Umbilical cord (tissue), 2 donors: Measurements from ENCODE around the gene HSD17B14. TPM values are rescaled to one million over a fixed set of nuclear protein-coding genes. Genes with fewer than 3 reads are reported as not detected.
"Not testable (repeated sequence)": the region's sequence is repeated elsewhere in the genome, so short reads cannot be mapped to it uniquely, and the experiment has no call there.

Experiments used
- DNase-seq: peaks from one replicate; pipeline ENCODE4 v3.0.0-alpha.2; 2015; ENCODE audit warnings: low spot score
- total RNA-seq: library from RNA; depleted of rRNA; stranded (reverse); fragments of >200 nt; gene quantifications from one replicate; pipeline ENCODE4 v1.2.3, GENCODE V29; 2014; ENCODE audit warnings: low replicate concordance; ENCODE audit not compliant: insufficient read depth

HSD17B14 gene
- total RNA-seq, 1 donor from 2014 or later = 3.4 TPM

DNA sequence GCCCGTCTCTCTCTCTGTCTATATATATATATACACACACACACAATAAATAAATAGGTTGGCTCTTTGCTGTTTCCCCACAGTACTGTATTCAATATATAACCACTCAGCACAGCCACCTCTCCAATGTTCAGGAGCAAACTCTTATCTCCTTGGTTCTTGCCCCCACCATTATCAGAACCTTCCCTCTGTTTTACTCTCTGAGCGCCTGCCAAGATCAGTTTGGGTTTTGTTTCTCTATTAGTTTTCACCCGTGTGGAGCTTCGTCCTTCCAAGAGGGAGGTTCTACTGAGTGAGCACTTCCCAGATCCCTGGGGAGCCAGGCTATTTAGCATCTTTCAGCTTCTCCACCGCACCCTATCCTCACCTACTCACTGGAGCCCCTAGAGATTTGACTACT lies 70.5 kb downstream of the HSD17B14 start:
- not testable (repeated sequence) for DNase-seq

Other genes with a start within 250 kb of the HSD17B14 start
- gene SPACA4, start 229.7 kb downstream of the HSD17B14 start, total RNA-seq = not detected
- 0.48 TPM for gene FAM83E, start 221.4 kb downstream of the HSD17B14 start, total RNA-seq
- gene RPL18, start 217.3 kb downstream of the HSD17B14 start, total RNA-seq = 1,534 TPM
- 7.5 TPM for gene SPHK2, start 217.0 kb downstream of the HSD17B14 start, total RNA-seq
- 0.72 TPM for gene DBP, start 199.1 kb downstream of the HSD17B14 start, total RNA-seq
- not detected for gene CA11, start 190.3 kb downstream of the HSD17B14 start, total RNA-seq
- gene NTN5, start 163.5 kb downstream of the HSD17B14 start, total RNA-seq = not detected
- 0.72 TPM for gene FUT2, start 140.5 kb downstream of the HSD17B14 start, total RNA-seq
- not detected for gene MAMSTR, start 116.8 kb downstream of the HSD17B14 start, total RNA-seq
- 3.1 TPM for gene RASIP1, start 95.9 kb downstream of the HSD17B14 start, total RNA-seq
- not detected for gene IZUMO1, start 89.6 kb downstream of the HSD17B14 start, total RNA-seq
- 1.4 TPM for gene FUT1, start 83.8 kb downstream of the HSD17B14 start, total RNA-seq
- gene FGF21, start 81.0 kb downstream of the HSD17B14 start, total RNA-seq = not detected
- gene BCAT2, start 25.5 kb downstream of the HSD17B14 start, total RNA-seq = 11.1 TPM
- gene PLEKHA4, start 32.1 kb upstream of the HSD17B14 start, total RNA-seq = 2.6 TPM
- gene PPP1R15A, start 35.9 kb upstream of the HSD17B14 start, total RNA-seq = 138 TPM
- not detected for gene TULP2, start 62.3 kb upstream of the HSD17B14 start, total RNA-seq
- gene NUCB1, start 63.8 kb upstream of the HSD17B14 start, total RNA-seq = 160 TPM
- gene DHDH, start 97.2 kb upstream of the HSD17B14 start, total RNA-seq = not detected
- gene BAX, start 118.4 kb upstream of the HSD17B14 start, total RNA-seq = 59.9 TPM
- 2,219 TPM for gene FTL, start 128.8 kb upstream of the HSD17B14 start, total RNA-seq
- gene GYS1, start 156.8 kb upstream of the HSD17B14 start, total RNA-seq = 46.9 TPM
- 47.2 TPM for gene RUVBL2, start 157.4 kb upstream of the HSD17B14 start, total RNA-seq
- not detected for gene LHB, start 180.6 kb upstream of the HSD17B14 start, total RNA-seq
- gene CGB3, start 187.8 kb upstream of the HSD17B14 start, total RNA-seq = not detected
- 5.5 TPM for gene CGB2, start 195.4 kb upstream of the HSD17B14 start, total RNA-seq
- gene CGB1, start 200.4 kb upstream of the HSD17B14 start, total RNA-seq = not detected
- not detected for gene CGB5, start 207.4 kb upstream of the HSD17B14 start, total RNA-seq
- gene CGB8, start 212.6 kb upstream of the HSD17B14 start, total RNA-seq = not detected
- gene CGB7, start 221.3 kb upstream of the HSD17B14 start, total RNA-seq = not detected
- gene NTF4, start 228.3 kb upstream of the HSD17B14 start, total RNA-seq = 4.1 TPM
- 0.72 TPM for gene KCNA7, start 236.2 kb upstream of the HSD17B14 start, total RNA-seq
- 143 TPM for gene SNRNP70, start 249.0 kb upstream of the HSD17B14 start, total RNA-seq